ENCODE results near the gene C20orf141. TPM values are rescaled to one million over a fixed set of nuclear protein-coding genes. Genes with fewer than 3 reads are reported as not detected.

Gene C20orf141
- total RNA-seq, 3 donors from 2014 or later, result not detected

DNA sequence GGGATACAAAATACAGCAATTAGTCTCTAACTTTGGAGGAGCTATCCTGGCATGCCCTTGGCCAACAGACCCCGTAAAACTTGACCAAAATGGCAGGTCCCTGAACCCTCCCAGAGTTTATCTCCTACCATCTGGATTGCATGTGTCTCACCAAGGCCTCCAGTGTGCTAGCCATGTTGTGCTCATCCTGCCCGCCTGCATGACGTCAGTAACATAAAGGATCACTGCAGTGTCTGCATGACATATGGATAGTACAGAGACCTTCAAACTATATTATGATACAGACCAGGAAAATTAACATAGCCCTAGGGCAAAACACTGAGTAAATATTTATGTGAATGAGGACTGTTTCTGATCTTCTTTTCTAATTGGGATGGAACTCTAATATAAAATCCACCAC is 39.6 kb upstream of the C20orf141 start:
- Histone ChIP-seq H3K4me3 (no peak overlapping the region), H3K36me3 (ENCODE audit: low read depth) (no peaks in the 10 kb centered on the region), H3K4me1 (ENCODE audit: low read depth) (no peaks in the 10 kb centered on the region), H3K9me3 (no peaks in the 10 kb centered on the region)
- intact Hi-C loops (cut with DNase I, micrococcal nuclease), result no loop called here
- no peak for ATAC-seq
- DNase-seq, result no peak
- no peak for TF ChIP-seq CTCF (IDR thresholded peaks at IDR 0.05)

- H3K4me1 ChIP-seq (ENCODE audit: low read depth), result no peaks in the 10 kb centered on the region
- ATAC-seq, result no peak
- no peaks in the 10 kb centered on the region for H3K36me3 ChIP-seq (ENCODE audit: low read depth)
- intact Hi-C loops (cut with DNase I, micrococcal nuclease), result no loop called here
- no peak for TF ChIP-seq CTCF (IDR thresholded peaks at IDR 0.05)
- no peaks in the 10 kb centered on the region for H3K9me3 ChIP-seq
- DNase-seq, result no peak
- no peak overlapping the region for H3K4me3 ChIP-seq
Measured at GRCh38 chr20:2778602-2779321, 36.0 kb upstream of the C20orf141 start.

DNA sequence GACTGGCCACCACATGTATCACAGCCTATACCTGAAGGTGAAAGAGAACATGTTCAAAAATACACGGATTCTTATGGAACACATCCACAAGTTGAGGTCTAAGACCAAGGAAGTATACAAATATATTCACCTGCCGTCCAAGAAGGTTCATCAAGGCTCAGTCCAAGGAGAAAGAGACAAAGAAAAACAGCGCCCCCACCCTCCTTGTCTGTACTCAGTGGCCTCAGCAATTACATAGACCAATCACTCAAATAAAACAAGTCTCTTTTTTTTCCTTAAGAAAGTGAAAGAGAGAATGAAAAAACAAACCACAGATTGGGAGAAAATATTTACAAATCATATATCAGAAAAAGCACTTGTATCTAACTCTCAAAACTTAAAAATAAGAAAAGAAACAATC is 33.8 kb upstream of the C20orf141 start:
- Histone ChIP-seq H3K4me1 (ENCODE audit: low read depth) (no peaks in the 10 kb centered on the region), H3K4me3 (no peak overlapping the region), H3K9me3 (no peaks in the 10 kb centered on the region), H3K36me3 (ENCODE audit: low read depth) (no peaks in the 10 kb centered on the region)
- intact Hi-C loops (cut with DNase I, micrococcal nuclease), result no loop called here
- no peak for TF ChIP-seq CTCF (IDR thresholded peaks at IDR 0.05)
- ATAC-seq (no peak), DNase-seq (no peak)

GRCh38 chr20:2783908-2784566 is 30.8 kb upstream of the C20orf141 start:
- Histone ChIP-seq H3K4me3 (no peak overlapping the region), H3K36me3 (ENCODE audit: low read depth) (no peaks in the 10 kb centered on the region), H3K9me3 (no peaks in the 10 kb centered on the region), H3K4me1 (ENCODE audit: low read depth) (no peaks in the 10 kb centered on the region)
- ATAC-seq (no peak), DNase-seq (no peak)
- intact Hi-C loops (cut with DNase I, micrococcal nuclease), result no loop called here
- no peak for TF ChIP-seq CTCF (IDR thresholded peaks at IDR 0.05)

GRCh38 chr20:2793471-2793870 is 21.3 kb upstream of the C20orf141 start:
- Histone ChIP-seq H3K4me1 (ENCODE audit: low read depth) (no peaks in the 10 kb centered on the region), H3K4me3 (no peak overlapping the region), H3K9me3 (no peaks in the 10 kb centered on the region), H3K36me3 (ENCODE audit: low read depth) (no peaks in the 10 kb centered on the region)
- intact Hi-C loops (cut with DNase I, micrococcal nuclease), result no loop called here
- ATAC-seq (no peak), DNase-seq (no peak)
- no peak for TF ChIP-seq CTCF (IDR thresholded peaks at IDR 0.05)
